Measurements from ENCODE around the gene ARHGEF26.

DNA sequence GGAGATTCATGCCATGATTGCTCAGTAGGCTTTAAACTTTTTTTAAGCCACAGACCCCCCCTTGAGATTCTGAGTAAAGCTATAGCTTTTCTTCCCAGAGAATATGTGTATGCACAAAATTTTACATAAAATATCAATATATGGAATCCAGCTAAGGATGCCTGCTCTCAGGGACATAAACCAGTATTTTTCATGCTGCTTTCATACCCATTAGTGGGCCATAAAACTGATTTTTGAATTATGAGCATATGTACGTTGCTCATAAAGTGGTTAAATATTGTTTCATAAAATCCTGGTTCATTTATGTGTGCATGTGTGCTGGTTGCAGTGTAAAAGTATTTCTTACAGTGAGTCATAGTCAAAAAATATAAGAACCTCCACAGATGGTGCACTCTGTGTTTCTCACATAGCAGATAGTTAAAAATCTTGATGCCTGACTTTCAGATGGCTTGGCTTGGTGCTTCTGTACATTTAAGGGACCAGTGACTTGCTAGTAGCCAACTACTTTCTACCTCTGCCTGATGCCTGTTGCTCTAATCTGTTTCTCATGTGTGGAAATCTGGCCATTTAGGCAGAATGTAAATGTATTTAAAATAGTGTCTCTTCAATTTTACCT lies 71.9 kb downstream of the ARHGEF26 start:
- TF ChIP-seq, protein P1, sequence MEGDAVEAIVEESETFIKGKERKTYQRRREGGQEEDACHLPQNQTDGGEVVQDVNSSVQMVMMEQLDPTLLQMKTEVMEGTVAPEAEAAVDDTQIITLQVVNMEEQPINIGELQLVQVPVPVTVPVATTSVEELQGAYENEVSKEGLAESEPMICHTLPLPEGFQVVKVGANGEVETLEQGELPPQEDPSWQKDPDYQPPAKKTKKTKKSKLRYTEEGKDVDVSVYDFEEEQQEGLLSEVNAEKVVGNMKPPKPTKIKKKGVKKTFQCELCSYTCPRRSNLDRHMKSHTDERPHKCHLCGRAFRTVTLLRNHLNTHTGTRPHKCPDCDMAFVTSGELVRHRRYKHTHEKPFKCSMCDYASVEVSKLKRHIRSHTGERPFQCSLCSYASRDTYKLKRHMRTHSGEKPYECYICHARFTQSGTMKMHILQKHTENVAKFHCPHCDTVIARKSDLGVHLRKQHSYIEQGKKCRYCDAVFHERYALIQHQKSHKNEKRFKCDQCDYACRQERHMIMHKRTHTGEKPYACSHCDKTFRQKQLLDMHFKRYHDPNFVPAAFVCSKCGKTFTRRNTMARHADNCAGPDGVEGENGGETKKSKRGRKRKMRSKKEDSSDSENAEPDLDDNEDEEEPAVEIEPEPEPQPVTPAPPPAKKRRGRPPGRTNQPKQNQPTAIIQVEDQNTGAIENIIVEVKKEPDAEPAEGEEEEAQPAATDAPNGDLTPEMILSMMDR (IDR thresholded peaks at IDR 0.05 in 2 of 3, conservative IDR thresholded peaks at IDR 0.05 in 1 of 3; ENCODE audit: borderline replicate concordance in 1 of 3, insufficient read depth in 1 of 3, low read depth in 2 of 3, low read length in 2 of 3): no peak
- TF ChIP-seq EZH2 (IDR thresholded peaks at IDR 0.05) (no peak), EZH2phosphoT487 (IDR thresholded peaks at IDR 0.05; ENCODE audit: borderline replicate concordance) (no peak), TCF7L2 (IDR thresholded peaks at IDR 0.05; ENCODE audit: borderline replicate concordance, extremely low read depth, insufficient read depth, insufficient read length) (no peak), CEBPB (IDR thresholded peaks at IDR 0.05; ENCODE audit: low read depth) (no peak), POLR2A (IDR thresholded peaks at IDR 0.05; ENCODE audit: borderline replicate concordance, extremely low read depth, insufficient read depth, insufficient read length) (no peak), YY1 (IDR thresholded peaks at IDR 0.05; ENCODE audit: extremely low read depth, insufficient replicate concordance, low read depth, low read length) (no peak), SP1 (IDR thresholded peaks at IDR 0.05; ENCODE audit: low read depth) (no peak), FOSL1 (IDR thresholded peaks at IDR 0.05; ENCODE audit: low read depth) (no peak), CBX3 (IDR thresholded peaks at IDR 0.05; ENCODE audit: low read depth) (no peak)
- TF ChIP-seq, protein P2, sequence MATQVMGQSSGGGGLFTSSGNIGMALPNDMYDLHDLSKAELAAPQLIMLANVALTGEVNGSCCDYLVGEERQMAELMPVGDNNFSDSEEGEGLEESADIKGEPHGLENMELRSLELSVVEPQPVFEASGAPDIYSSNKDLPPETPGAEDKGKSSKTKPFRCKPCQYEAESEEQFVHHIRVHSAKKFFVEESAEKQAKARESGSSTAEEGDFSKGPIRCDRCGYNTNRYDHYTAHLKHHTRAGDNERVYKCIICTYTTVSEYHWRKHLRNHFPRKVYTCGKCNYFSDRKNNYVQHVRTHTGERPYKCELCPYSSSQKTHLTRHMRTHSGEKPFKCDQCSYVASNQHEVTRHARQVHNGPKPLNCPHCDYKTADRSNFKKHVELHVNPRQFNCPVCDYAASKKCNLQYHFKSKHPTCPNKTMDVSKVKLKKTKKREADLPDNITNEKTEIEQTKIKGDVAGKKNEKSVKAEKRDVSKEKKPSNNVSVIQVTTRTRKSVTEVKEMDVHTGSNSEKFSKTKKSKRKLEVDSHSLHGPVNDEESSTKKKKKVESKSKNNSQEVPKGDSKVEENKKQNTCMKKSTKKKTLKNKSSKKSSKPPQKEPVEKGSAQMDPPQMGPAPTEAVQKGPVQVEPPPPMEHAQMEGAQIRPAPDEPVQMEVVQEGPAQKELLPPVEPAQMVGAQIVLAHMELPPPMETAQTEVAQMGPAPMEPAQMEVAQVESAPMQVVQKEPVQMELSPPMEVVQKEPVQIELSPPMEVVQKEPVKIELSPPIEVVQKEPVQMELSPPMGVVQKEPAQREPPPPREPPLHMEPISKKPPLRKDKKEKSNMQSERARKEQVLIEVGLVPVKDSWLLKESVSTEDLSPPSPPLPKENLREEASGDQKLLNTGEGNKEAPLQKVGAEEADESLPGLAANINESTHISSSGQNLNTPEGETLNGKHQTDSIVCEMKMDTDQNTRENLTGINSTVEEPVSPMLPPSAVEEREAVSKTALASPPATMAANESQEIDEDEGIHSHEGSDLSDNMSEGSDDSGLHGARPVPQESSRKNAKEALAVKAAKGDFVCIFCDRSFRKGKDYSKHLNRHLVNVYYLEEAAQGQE (IDR thresholded peaks at IDR 0.05; ENCODE audit: low read depth): no peak

All from HCT116 (cell line).